ENCODE measurements around the gene AP1M2. TPM values are rescaled to one million over a fixed set of nuclear protein-coding genes. Genes with fewer than 3 reads are reported as not detected.
"Not testable (repeated sequence)": the region's sequence is repeated elsewhere in the genome, so short reads cannot be mapped to it uniquely, and the experiment has no call there.

AP1M2 gene
- total RNA-seq, 1 donor from 2014 or later, result 0.45 TPM

DNA sequence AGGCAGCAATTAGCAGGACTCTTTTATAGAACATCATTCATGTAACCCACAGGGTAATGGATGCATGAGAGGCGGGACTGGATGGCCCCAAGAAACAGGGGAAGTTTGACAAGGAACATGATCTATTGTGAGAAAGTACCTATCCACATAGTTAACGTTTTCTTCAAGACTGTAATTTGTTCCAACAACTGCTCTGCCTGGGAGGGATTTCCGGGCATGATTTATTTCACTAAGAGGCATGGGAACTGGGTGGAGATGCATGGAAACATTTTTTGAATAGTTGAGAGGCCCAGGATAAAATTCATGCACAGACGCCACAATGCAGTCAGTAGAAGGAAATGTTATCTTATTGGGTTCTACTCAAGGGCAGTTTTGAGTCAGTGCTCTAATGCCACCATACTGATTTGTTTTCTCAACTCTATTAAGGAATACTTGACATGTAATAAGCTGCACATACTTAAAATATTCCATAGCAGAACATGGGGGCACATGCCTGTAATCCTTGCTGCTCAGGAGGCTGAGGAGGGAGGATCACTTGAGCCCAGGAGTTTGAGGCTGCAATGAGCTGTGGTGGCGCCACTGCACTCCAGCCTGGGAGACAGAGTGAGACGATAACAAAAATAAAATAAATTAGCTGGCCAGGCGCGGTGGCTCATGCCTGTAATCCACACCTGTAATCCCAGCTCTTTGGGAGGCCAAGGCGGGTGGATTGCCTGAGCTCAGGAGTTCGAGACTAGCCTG lies 53.3 kb downstream of the AP1M2 start:
- peaks cover 27% of the 10 kb centered on the region for H3K4me1 Mint-ChIP-seq (ENCODE audit: low read depth)
- TF ChIP-seq, protein P1, sequence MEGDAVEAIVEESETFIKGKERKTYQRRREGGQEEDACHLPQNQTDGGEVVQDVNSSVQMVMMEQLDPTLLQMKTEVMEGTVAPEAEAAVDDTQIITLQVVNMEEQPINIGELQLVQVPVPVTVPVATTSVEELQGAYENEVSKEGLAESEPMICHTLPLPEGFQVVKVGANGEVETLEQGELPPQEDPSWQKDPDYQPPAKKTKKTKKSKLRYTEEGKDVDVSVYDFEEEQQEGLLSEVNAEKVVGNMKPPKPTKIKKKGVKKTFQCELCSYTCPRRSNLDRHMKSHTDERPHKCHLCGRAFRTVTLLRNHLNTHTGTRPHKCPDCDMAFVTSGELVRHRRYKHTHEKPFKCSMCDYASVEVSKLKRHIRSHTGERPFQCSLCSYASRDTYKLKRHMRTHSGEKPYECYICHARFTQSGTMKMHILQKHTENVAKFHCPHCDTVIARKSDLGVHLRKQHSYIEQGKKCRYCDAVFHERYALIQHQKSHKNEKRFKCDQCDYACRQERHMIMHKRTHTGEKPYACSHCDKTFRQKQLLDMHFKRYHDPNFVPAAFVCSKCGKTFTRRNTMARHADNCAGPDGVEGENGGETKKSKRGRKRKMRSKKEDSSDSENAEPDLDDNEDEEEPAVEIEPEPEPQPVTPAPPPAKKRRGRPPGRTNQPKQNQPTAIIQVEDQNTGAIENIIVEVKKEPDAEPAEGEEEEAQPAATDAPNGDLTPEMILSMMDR (IDR thresholded peaks at IDR 0.05), result peak; percentile 33
- no peak for DNase-seq (ENCODE audit: low spot score)
- H3K9me3 Mint-ChIP-seq (ENCODE audit: low read depth), result no peaks in the 10 kb centered on the region
- H3K27ac Mint-ChIP-seq (ENCODE audit: unreplicated experiment), result peak overlapping the region; percentile 94
- H3K4me3 Mint-ChIP-seq (ENCODE audit: unreplicated experiment), result no peak overlapping the region
- no peaks in the 10 kb centered on the region for H3K36me3 Mint-ChIP-seq (ENCODE audit: low read depth)
- no peaks in the 10 kb centered on the region for H3K27me3 Mint-ChIP-seq (ENCODE audit: low read depth)

DNA sequence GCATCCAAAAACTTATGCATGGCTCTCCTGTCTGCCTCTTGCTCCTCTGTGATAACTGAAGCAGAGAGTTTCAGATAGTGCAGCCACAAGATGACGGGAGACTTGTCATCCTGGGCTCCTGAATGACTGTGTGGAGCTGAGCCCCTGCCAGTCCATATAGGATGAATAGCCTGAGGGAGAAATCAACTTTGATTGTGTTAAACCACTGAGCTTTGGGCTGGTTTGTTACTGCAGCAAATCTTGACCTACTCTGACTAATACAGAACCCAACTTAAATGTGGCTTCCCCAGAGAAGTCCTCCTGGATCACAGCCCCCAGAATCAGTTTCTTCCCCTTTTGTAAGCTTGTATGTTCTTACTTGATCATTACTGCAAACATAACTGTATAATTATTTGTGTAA lies 54.7 kb downstream of the AP1M2 start:
- Mint-ChIP-seq H3K36me3 (ENCODE audit: low read depth) (no peaks in the 10 kb centered on the region), H3K27me3 (ENCODE audit: low read depth) (no peaks in the 10 kb centered on the region), H3K4me3 (ENCODE audit: unreplicated experiment) (no peak overlapping the region), H3K27ac (ENCODE audit: unreplicated experiment) (peak overlapping the region; percentile 94), H3K9me3 (ENCODE audit: low read depth) (no peaks in the 10 kb centered on the region), H3K4me1 (ENCODE audit: low read depth) (peaks cover 27% of the 10 kb centered on the region)
- TF ChIP-seq, protein P1 (IDR thresholded peaks at IDR 0.05), result no peak
- DNase-seq (ENCODE audit: low spot score), result no peak

DNA sequence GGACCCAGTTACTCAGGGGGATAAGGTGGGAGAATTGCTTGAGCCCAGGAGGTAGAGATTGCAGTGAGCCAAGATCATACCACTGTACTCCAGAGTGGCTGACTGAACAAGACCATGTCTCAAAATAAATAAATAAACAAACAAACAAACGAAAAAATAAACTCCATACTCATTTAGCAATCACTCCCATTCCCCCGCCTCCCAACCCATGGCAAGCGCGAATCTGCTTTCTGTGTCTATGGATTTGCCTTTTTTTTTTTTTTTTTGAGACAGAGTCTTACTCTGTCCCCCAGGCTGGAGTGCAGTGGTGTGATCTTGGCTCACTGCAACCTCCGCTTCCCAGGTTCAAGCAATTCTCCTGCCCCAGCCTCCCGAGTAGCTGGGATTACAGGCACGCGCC lies 60.2 kb downstream of the AP1M2 start:
- H3K9me3 Mint-ChIP-seq (ENCODE audit: low read depth); H3K27me3 Mint-ChIP-seq (ENCODE audit: low read depth); DNase-seq (ENCODE audit: low spot score): not testable (repeated sequence)

DNA sequence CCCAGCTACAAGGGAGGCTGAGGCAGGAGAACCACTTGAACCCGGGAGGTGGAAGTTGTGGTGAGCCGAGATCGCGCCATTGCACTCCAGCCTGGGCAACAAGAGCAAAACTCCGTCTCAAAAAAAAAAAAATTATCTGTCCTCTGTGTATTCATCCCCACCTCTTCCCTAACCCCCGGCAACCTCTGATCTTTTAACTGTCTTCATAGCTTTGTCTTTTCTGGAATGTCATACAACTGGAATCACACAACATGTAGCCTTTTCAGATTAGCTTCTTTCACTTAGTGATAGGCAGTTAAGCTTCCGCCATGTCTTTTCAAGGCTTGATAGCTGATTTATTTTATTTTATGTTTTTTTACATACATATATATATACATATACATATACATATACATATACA lies 61.5 kb downstream of the AP1M2 start:
- Mint-ChIP-seq H3K4me3 (ENCODE audit: unreplicated experiment) (no peak overlapping the region), H3K4me1 (ENCODE audit: low read depth) (no peaks in the 10 kb centered on the region), H3K27ac (ENCODE audit: unreplicated experiment) (no peak overlapping the region), H3K27me3 (ENCODE audit: low read depth) (no peaks in the 10 kb centered on the region), H3K9me3 (ENCODE audit: low read depth) (no peaks in the 10 kb centered on the region), H3K36me3 (ENCODE audit: low read depth) (no peaks in the 10 kb centered on the region)
- DNase-seq (ENCODE audit: low spot score), result no peak
- TF ChIP-seq, protein P1 (IDR thresholded peaks at IDR 0.05), result no peak

More for the DNA sequence above, 60.2 kb downstream of the AP1M2 start:
- H3K36me3 Mint-ChIP-seq (ENCODE audit: low read depth); H3K4me1 Mint-ChIP-seq (ENCODE audit: low read depth); H3K4me3 Mint-ChIP-seq (ENCODE audit: unreplicated experiment); H3K27ac Mint-ChIP-seq (ENCODE audit: unreplicated experiment): not testable (repeated sequence)

DNA sequence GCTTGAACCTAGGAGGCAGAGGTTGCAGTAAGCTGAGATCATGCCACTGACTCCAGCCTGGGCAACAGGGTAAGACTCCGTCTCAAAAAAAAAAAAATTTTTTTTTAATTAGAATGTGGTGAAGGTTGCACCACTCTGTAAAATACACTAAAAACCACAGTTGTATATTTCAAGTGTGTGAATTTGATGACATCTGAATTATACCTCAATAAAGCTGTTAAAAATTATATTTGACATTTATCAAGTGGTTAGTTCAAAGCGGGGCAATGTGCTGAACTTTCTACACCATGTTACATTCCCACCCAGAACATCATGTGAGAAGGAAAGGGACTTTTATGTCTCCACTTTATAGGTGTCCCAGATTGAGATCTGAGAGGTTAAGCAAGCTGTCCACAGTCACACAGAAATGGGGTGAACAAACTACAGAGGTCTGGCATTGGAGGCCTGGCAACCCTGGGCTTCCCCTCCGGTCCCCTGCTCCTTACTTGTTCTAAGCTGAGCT lies 63.9 kb downstream of the AP1M2 start:
- Mint-ChIP-seq H3K27me3 (ENCODE audit: low read depth) (no peaks in the 10 kb centered on the region), H3K9me3 (ENCODE audit: low read depth) (no peaks in the 10 kb centered on the region), H3K4me1 (ENCODE audit: low read depth) (peaks cover 13% of the 10 kb centered on the region), H3K27ac (ENCODE audit: unreplicated experiment) (no peak overlapping the region), H3K36me3 (ENCODE audit: low read depth) (no peaks in the 10 kb centered on the region), H3K4me3 (ENCODE audit: unreplicated experiment) (no peak overlapping the region)
- TF ChIP-seq, protein P1 (IDR thresholded peaks at IDR 0.05), result no peak
- DNase-seq (ENCODE audit: low spot score), result no peak

Small RNA genes within 50 kb of the gene (microRNA-seq; reads per million reads assigned to microRNA genes)
- not detected for gene MIR1238 (ENCODE audit: borderline number of aligned reads)

Other genes starting within 250 kb of the AP1M2 start
- gene ICAM3, start 247.7 kb downstream of the AP1M2 start, total RNA-seq, result 14.0 to 17.0 TPM (median 15.3 TPM) in 3 replicates
- 94.4 to 132 TPM (median 104 TPM) in 3 replicates for gene TYK2, start 206.7 kb downstream of the AP1M2 start, total RNA-seq
- gene CDC37, start 183.8 kb downstream of the AP1M2 start, total RNA-seq, result 137 to 159 TPM (median 141 TPM) in 3 replicates
- gene PDE4A, start 166.8 kb downstream of the AP1M2 start, total RNA-seq, result 16.8 to 18.9 TPM (median 18.8 TPM) in 3 replicates
- 69.3 to 79.9 TPM (median 70.9 TPM) in 3 replicates for gene KEAP1, start 84.0 kb downstream of the AP1M2 start, total RNA-seq
- 3.7 to 6.7 TPM (median 6.4 TPM) in 3 replicates for gene S1PR5, start 69.9 kb downstream of the AP1M2 start, total RNA-seq
- gene ATG4D, start 43.4 kb downstream of the AP1M2 start, total RNA-seq, result 14.8 to 23.2 TPM (median 21.7 TPM) in 3 replicates
- gene KRI1, start 21.3 kb downstream of the AP1M2 start, total RNA-seq, result 14.2 to 16.1 TPM (median 15.4 TPM) in 3 replicates
- gene CDKN2D, start 18.3 kb downstream of the AP1M2 start, total RNA-seq, result 8.3 to 12.0 TPM (median 10.4 TPM) in 3 replicates
- gene SLC44A2, start 38.2 kb upstream of the AP1M2 start, total RNA-seq, result 132 to 223 TPM (median 220 TPM) in 3 replicates
- 156 to 234 TPM (median 171 TPM) in 3 replicates for gene ILF3, start 67.0 kb upstream of the AP1M2 start, total RNA-seq
- gene QTRT1, start 114.1 kb upstream of the AP1M2 start, total RNA-seq, result 28.2 to 50.2 TPM (median 33.7 TPM) in 3 replicates
- gene DNM2, start 130.8 kb upstream of the AP1M2 start, total RNA-seq, result 106 to 125 TPM (median 116 TPM) in 3 replicates
- gene TMED1, start 248.9 kb upstream of the AP1M2 start, total RNA-seq, result 29.1 to 33.7 TPM (median 31.5 TPM) in 3 replicates